Measurements from ENCODE around the gene WNT10A.

DNA sequence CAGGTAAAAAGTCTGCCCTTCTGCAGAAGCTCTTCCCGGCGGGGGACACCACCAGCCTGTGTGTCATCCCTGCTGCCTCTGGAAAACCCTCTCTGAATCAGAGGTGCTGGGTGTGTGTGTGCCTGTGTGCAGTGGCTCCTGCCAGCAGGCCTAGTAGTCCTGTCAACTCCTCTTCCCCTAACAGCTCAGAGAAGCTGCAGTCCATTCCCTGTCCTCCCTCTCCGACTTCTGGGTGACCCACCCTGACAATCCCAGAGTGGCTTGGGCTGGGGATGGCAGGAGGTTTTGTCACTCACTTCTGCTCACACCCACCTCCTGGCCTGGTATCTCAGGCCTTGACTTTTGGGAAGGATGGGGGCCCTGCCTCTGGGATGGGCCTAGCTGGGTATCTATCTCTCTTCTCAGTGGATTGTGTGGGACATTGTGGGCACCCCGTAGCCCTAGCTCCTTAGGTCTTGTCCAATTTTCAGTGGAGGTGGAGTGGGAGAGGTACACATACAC lies 2.3 kb downstream of the WNT10A start:
- no peak for TF ChIP-seq NR2F6 (CRISPR knock-in tag; IDR thresholded peaks at IDR 0.05)
- TF ChIP-seq ZNF764 (CRISPR knock-in tag; IDR thresholded peaks at IDR 0.05; ENCODE audit: low read depth), result no peak

All from K562 (cell line).